Body of pancreas (tissue), 4 donors: ENCODE measurements around the gene MYLK4.

ENCODE experiments used
- CTCF ChIP-seq, 7 experiments: fragments of 450-650 bp in 4 of 7; fragments of 200-600 bp in 3 of 7; sonication (generic) in 3 of 7; IDR thresholded peaks; one replicate each; pipeline ENCODE4 v1.5.1; 2016 to 2019; ENCODE audit warnings: antibody characterized with exemption in 7 of 7
- POLR2A ChIP-seq, 3 donors: fragments of 450-650 bp; IDR thresholded peaks; one replicate each; pipeline ENCODE4 v1.6.1; 2016; ENCODE audit warnings: antibody characterized with exemption in 3 of 3, mild to moderate bottlenecking in 2 of 3

- TF ChIP-seq POLR2A (IDR thresholded peaks at IDR 0.05), result no peak
- TF ChIP-seq CTCF (IDR thresholded peaks at IDR 0.05), result no peak
These were observed 37.1 kb downstream of the MYLK4 start for GRCh38 chr6:2713473-2714110.
